ENCODE data around the gene DPP10. TPM values are rescaled to one million over a fixed set of nuclear protein-coding genes. Genes with fewer than 3 reads are reported as not detected.

Gene DPP10
- total RNA-seq, 3 donors from 2014 or later = 0.29 to 0.33 (median 0.32) TPM

GRCh38 chr2:114753145-114753544 is 310.7 kb downstream of the DPP10 start:
- TF ChIP-seq POLR2AphosphoS5 (IDR thresholded peaks at IDR 0.05) (no peak), POLR2A (IDR thresholded peaks at IDR 0.05) (no peak), CTCF (IDR thresholded peaks at IDR 0.05) (no peak)
- intact Hi-C loops (cut with DNase I; ENCODE audit: low total_unique reads) = no loop called here

GRCh38 chr2:114754907-114755563 is 312.6 kb downstream of the DPP10 start:
- H3K9me3 ChIP-seq = no peaks in the 10 kb centered on the region
- no peaks in the 10 kb centered on the region for H3K27me3 ChIP-seq
- H3K4me1 ChIP-seq = no peaks in the 10 kb centered on the region
- TF ChIP-seq CTCF (IDR thresholded peaks at IDR 0.05) (no peak), POLR2A (IDR thresholded peaks at IDR 0.05) (no peak), POLR2AphosphoS5 (IDR thresholded peaks at IDR 0.05) (no peak)
- H3K36me3 ChIP-seq = no peaks in the 10 kb centered on the region
- H3K4me3 ChIP-seq = no peak overlapping the region
- no peak overlapping the region for H3K27ac ChIP-seq
- DNase-seq (ENCODE audit: low spot score in 2 of 2) = no peak
- intact Hi-C loops (cut with DNase I; ENCODE audit: low total_unique reads) = no loop called here

More at GRCh38 chr2:114753145-114753544, 310.7 kb downstream of the DPP10 start:
- H3K36me3 ChIP-seq = no peaks in the 10 kb centered on the region
- no peaks in the 10 kb centered on the region for H3K9me3 ChIP-seq
- H3K27ac ChIP-seq = no peak overlapping the region
- H3K4me1 ChIP-seq = no peaks in the 10 kb centered on the region
- H3K4me3 ChIP-seq = no peak overlapping the region
- no peaks in the 10 kb centered on the region for H3K27me3 ChIP-seq
- no peak for DNase-seq (ENCODE audit: low spot score in 2 of 2)

GRCh38 chr2:114762376-114762775 is 319.9 kb downstream of the DPP10 start:
- TF ChIP-seq CTCF (IDR thresholded peaks at IDR 0.05) (no peak), POLR2A (IDR thresholded peaks at IDR 0.05) (no peak), POLR2AphosphoS5 (IDR thresholded peaks at IDR 0.05) (no peak)
- intact Hi-C loops (cut with DNase I; ENCODE audit: low total_unique reads) = no loop called here
- Histone ChIP-seq H3K27me3 (no peaks in the 10 kb centered on the region), H3K36me3 (no peaks in the 10 kb centered on the region), H3K27ac (peak overlapping the region in 1 of 2 donors; percentile 29), H3K4me1 (no peaks in the 10 kb centered on the region), H3K4me3 (no peak overlapping the region), H3K9me3 (no peaks in the 10 kb centered on the region)
- no peak for DNase-seq (ENCODE audit: low spot score in 2 of 2)

GRCh38 chr2:114762986-114763385 is 320.5 kb downstream of the DPP10 start:
- H3K9me3 ChIP-seq = no peaks in the 10 kb centered on the region
- intact Hi-C loops (cut with DNase I; ENCODE audit: low total_unique reads) = no loop called here
- TF ChIP-seq CTCF (IDR thresholded peaks at IDR 0.05) (no peak), POLR2A (IDR thresholded peaks at IDR 0.05) (no peak), POLR2AphosphoS5 (IDR thresholded peaks at IDR 0.05) (no peak)

GRCh38 chr2:114769110-114769509 is 326.7 kb downstream of the DPP10 start:
- TF ChIP-seq POLR2A (IDR thresholded peaks at IDR 0.05) (no peak), CTCF (IDR thresholded peaks at IDR 0.05) (no peak), POLR2AphosphoS5 (IDR thresholded peaks at IDR 0.05) (no peak)
- Histone ChIP-seq H3K4me3 (no peak overlapping the region), H3K9me3 (no peaks in the 10 kb centered on the region), H3K4me1 (no peaks in the 10 kb centered on the region), H3K27me3 (no peaks in the 10 kb centered on the region), H3K36me3 (no peaks in the 10 kb centered on the region), H3K27ac (no peak overlapping the region)
- no peak for DNase-seq (ENCODE audit: low spot score in 2 of 2)
- intact Hi-C loops (cut with DNase I; ENCODE audit: low total_unique reads) = no loop called here

More at GRCh38 chr2:114762986-114763385, 320.5 kb downstream of the DPP10 start:
- H3K4me1 ChIP-seq = no peaks in the 10 kb centered on the region
- DNase-seq (ENCODE audit: low spot score in 2 of 2) = peak in 1 of 2 donors; percentile 67
- H3K4me3 ChIP-seq = no peak overlapping the region
- H3K27me3 ChIP-seq = no peaks in the 10 kb centered on the region
- H3K27ac ChIP-seq = peak overlapping the region in 1 of 2 donors; percentile 29
- H3K36me3 ChIP-seq = no peaks in the 10 kb centered on the region
